ENCODE measurements around the gene PACSIN3. TPM values are rescaled to one million over a fixed set of nuclear protein-coding genes. Genes with fewer than 3 reads are reported as not detected.

Gene PACSIN3
- total and polyA plus RNA-seq, 2 of the 13 experiments (the other 11 are each of a cell fraction or from before 2014, with no cell fraction given), result 47.9 to 93.3 TPM

DNA sequence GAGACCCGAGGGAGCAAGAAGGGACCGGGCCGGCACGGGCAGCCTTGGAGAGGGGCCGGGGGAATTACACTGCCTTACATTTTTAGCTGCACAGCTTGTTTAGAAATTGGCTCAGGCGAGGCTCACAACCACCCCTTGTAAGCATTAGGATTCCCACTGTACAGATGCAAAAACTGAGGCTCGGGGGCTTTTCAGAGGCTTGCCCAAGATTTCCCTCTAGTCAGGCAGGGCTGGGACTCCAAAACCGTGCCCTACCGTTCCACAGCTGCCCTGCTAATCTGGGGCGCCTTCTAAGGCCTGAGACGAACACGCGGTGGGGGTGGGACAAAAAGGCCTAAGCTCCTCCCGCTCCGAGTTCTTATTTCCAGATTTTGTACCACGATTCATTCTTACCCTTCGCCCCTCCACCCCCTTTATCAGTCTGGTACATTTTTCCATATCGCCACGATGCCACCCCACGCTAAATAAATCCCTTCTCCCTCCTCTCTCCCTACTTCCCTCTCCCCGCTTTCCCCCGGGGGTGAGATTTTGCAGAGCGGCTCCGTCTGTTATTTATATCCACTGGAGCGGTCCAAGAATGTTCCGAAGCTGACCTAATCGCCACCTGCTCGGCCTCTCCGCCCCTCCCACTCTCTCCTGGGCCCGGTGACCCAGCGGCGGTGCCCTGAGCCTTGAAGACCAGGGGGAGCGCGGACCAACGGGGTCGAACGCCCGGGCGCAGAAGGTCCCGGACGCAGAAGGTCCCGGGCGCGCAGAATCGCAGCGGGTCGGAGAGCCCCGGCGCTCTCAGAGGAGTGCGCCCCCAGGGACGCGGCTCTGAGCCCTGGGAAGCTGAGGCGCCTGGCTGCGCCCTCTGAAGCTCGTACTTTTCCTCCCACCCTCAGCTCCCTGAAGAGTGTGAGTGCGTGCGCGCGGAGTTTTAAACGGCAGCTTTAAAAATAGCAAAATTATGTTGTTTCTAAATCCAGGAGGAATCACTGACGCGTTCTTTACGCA, 764 bp upstream of the PACSIN3 start (continued):
- no peak; the same call in 1 of the 2 replicates for TF ChIP-seq ZNF446 (CRISPR knock-in tag; IDR thresholded peaks at IDR 0.05)
- no peak for TF ChIP-seq TEAD3 (CRISPR knock-in tag; optimal IDR thresholded peaks at IDR 0.05; ENCODE audit: borderline replicate concordance)
- no peak for TF ChIP-seq DRAP1 (CRISPR knock-in tag; IDR thresholded peaks at IDR 0.05)
- TF ChIP-seq CHD2 (IDR thresholded peaks at IDR 0.05; ENCODE audit: low read depth, low read length), result no peak
- TF ChIP-seq ZBTB42 (CRISPR knock-in tag; IDR thresholded peaks at IDR 0.05), result 0 out of 2 replicates have a peak, but pooled peaks have one; percentile 10
- no peak for TF ChIP-seq HNF1A (IDR thresholded peaks at IDR 0.05; ENCODE audit: low read depth)
- TF ChIP-seq HNF1A (CRISPR knock-in tag; IDR thresholded peaks at IDR 0.05; ENCODE audit: borderline replicate concordance), result no peak
- no peak for TF ChIP-seq ZNF296 (CRISPR knock-in tag; conservative IDR thresholded peaks at IDR 0.05)
- no peak for TF ChIP-seq SRF (IDR thresholded peaks at IDR 0.05; ENCODE audit: low read depth, low read length)
- TF ChIP-seq AGO1 (IDR thresholded peaks at IDR 0.05; ENCODE audit: low read depth, low read length, poor library complexity, severe bottlenecking), result peak; percentile 95
- TF ChIP-seq MTERF4 (CRISPR knock-in tag; IDR thresholded peaks at IDR 0.05), result peak; percentile 69
- TF ChIP-seq YEATS4 (CRISPR knock-in tag; IDR thresholded peaks at IDR 0.05; ENCODE audit: borderline replicate concordance), result peak; percentile 59; the same call in 1 of the 2 replicates
- TF ChIP-seq ZBTB3 (CRISPR knock-in tag; IDR thresholded peaks at IDR 0.05; ENCODE audit: borderline replicate concordance, low read depth), result no peak
- TF ChIP-seq, protein P1, sequence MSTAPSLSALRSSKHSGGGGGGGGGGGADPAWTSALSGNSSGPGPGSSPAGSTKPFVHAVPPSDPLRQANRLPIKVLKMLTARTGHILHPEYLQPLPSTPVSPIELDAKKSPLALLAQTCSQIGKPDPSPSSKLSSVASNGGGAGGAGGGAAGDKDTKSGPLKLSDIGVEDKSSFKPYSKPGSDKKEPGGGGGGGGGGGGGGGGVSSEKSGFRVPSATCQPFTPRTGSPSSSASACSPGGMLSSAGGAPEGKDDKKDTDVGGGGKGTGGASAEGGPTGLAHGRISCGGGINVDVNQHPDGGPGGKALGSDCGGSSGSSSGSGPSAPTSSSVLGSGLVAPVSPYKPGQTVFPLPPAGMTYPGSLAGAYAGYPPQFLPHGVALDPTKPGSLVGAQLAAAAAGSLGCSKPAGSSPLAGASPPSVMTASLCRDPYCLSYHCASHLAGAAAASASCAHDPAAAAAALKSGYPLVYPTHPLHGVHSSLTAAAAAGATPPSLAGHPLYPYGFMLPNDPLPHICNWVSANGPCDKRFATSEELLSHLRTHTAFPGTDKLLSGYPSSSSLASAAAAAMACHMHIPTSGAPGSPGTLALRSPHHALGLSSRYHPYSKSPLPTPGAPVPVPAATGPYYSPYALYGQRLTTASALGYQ (CRISPR knock-in tag; IDR thresholded peaks at IDR 0.05), result no peak
- TF ChIP-seq, protein P2, sequence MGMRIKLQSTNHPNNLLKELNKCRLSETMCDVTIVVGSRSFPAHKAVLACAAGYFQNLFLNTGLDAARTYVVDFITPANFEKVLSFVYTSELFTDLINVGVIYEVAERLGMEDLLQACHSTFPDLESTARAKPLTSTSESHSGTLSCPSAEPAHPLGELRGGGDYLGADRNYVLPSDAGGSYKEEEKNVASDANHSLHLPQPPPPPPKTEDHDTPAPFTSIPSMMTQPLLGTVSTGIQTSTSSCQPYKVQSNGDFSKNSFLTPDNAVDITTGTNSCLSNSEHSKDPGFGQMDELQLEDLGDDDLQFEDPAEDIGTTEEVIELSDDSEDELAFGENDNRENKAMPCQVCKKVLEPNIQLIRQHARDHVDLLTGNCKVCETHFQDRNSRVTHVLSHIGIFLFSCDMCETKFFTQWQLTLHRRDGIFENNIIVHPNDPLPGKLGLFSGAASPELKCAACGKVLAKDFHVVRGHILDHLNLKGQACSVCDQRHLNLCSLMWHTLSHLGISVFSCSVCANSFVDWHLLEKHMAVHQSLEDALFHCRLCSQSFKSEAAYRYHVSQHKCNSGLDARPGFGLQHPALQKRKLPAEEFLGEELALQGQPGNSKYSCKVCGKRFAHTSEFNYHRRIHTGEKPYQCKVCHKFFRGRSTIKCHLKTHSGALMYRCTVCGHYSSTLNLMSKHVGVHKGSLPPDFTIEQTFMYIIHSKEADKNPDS (CRISPR knock-in tag; IDR thresholded peaks at IDR 0.05), result no peak
- no peak for TF ChIP-seq SNAI1 (CRISPR knock-in tag; IDR thresholded peaks at IDR 0.05; ENCODE audit: borderline replicate concordance)
- TF ChIP-seq ZNF317 (CRISPR knock-in tag; IDR thresholded peaks at IDR 0.05), result no peak
- no peak for TF ChIP-seq SETDB1 (CRISPR knock-in tag; IDR thresholded peaks at IDR 0.05; ENCODE audit: borderline replicate concordance)
